NCI-H345 treated with DMSO at 0.1 percent for 48 hours (cell line): Measurements from ENCODE around the gene PHACTR1.
"Not testable (repeated sequence)": the region's sequence is repeated elsewhere in the genome, so short reads cannot be mapped to it uniquely, and the experiment has no call there.

Experiments used
- DNase-seq: peaks from one replicate; lab custom pipeline; 2025; ENCODE audit not compliant: unreplicated experiment; lab: John Stamatoyannopoulos, UW

PHACTR1 gene

GRCh38 chr6:12896208-12896733 lies 179.7 kb downstream of the PHACTR1 start:
- no peak for DNase-seq

GRCh38 chr6:12898603-12899002 lies 182.0 kb downstream of the PHACTR1 start:
- DNase-seq = no peak

GRCh38 chr6:12899046-12899833 lies 182.7 kb downstream of the PHACTR1 start:
- no peak for DNase-seq

GRCh38 chr6:12903246-12903645 lies 186.7 kb downstream of the PHACTR1 start:
- no peak for DNase-seq

- DNase-seq = no peak
Observed at GRCh38 chr6:12909833-12910232, 193.3 kb downstream of the PHACTR1 start.

- DNase-seq = no peak
Observed at GRCh38 chr6:12911427-12911826, 194.9 kb downstream of the PHACTR1 start.

- no peak for DNase-seq
Observed at GRCh38 chr6:12913201-12913600, 196.6 kb downstream of the PHACTR1 start.

GRCh38 chr6:12916006-12916405 lies 199.4 kb downstream of the PHACTR1 start:
- DNase-seq = no peak

GRCh38 chr6:12916420-12917136 lies 200.0 kb downstream of the PHACTR1 start:
- DNase-seq = no peak

- no peak for DNase-seq
Observed at GRCh38 chr6:12921467-12921866, 204.9 kb downstream of the PHACTR1 start.

- no peak for DNase-seq
Observed at GRCh38 chr6:12923644-12924235, 207.2 kb downstream of the PHACTR1 start.

GRCh38 chr6:12924911-12925310 lies 208.3 kb downstream of the PHACTR1 start:
- no peak for DNase-seq

GRCh38 chr6:12927746-12928145 lies 211.2 kb downstream of the PHACTR1 start:
- DNase-seq = no peak

GRCh38 chr6:12929678-12930077 lies 213.1 kb downstream of the PHACTR1 start:
- no peak for DNase-seq

- DNase-seq = no peak
Observed at GRCh38 chr6:12931639-12932038, 215.1 kb downstream of the PHACTR1 start.

- DNase-seq = no peak
Observed at GRCh38 chr6:12935637-12936036, 219.1 kb downstream of the PHACTR1 start.

- no peak for DNase-seq
Observed at GRCh38 chr6:12937971-12938370, 221.4 kb downstream of the PHACTR1 start.

- DNase-seq = no peak
Observed at GRCh38 chr6:12939314-12939713, 222.7 kb downstream of the PHACTR1 start.

- DNase-seq = no peak
Observed at GRCh38 chr6:12941422-12941821, 224.9 kb downstream of the PHACTR1 start.

- no peak for DNase-seq
Observed at GRCh38 chr6:12943549-12943948, 227.0 kb downstream of the PHACTR1 start.

- no peak for DNase-seq
Observed at GRCh38 chr6:12944001-12944400, 227.4 kb downstream of the PHACTR1 start.

- not testable (repeated sequence) for DNase-seq
Observed at GRCh38 chr6:12944528-12944927, 228.0 kb downstream of the PHACTR1 start.
